ENCODE results near the gene ERGIC3. TPM values are rescaled to one million over a fixed set of nuclear protein-coding genes. Genes with fewer than 3 reads are reported as not detected.
"Not testable (repeated sequence)": the region's sequence is repeated elsewhere in the genome, so short reads cannot be mapped to it uniquely, and the experiment has no call there.

The ERGIC3 gene
- total and polyA plus RNA-seq, 2 of the 4 experiments (the other 2 are of a cell fraction): 434 to 438 TPM

GRCh38 chr20:35517767-35518166 is 24.1 kb upstream of the ERGIC3 start:
- DNase-seq; BruUV-seq (replicated peaks); H2AFZ ChIP-seq (replicated peaks; ENCODE audit: low read length, poor library complexity); H3K56ac ChIP-seq (ENCODE audit: extremely low read depth, insufficient read depth, low read length); H2AK5ac ChIP-seq (ENCODE audit: low read depth, low read length); H3K9me3 ChIP-seq (ENCODE audit: control insufficient read depth, insufficient read depth, low read length); H3K14ac ChIP-seq (replicated peaks; ENCODE audit: low read depth, low read length); H2BK15ac ChIP-seq (ENCODE audit: low read depth, low read length); CTCF ChIA-PET; ATAC-seq (ENCODE audit: low read depth); H2AK9ac ChIP-seq (replicated peaks; ENCODE audit: low read depth, low read length, poor library complexity); H3K23ac ChIP-seq (ENCODE audit: low read depth, low read length); H3K9ac ChIP-seq (ENCODE audit: low read depth, low read length); H2BK20ac ChIP-seq (ENCODE audit: low read depth, low read length); H2BK5ac ChIP-seq (ENCODE audit: low read depth, low read length, poor library complexity, severe bottlenecking); H4K91ac ChIP-seq (ENCODE audit: insufficient read depth, low read depth, low read length); dilution Hi-C loops (cut with HindIII; ENCODE audit: low sequenced_read_pairs, unreplicated experiment); H3K27me3 ChIP-seq (ENCODE audit: control insufficient read depth, insufficient read depth, low read length); H3K4me3 ChIP-seq (ENCODE audit: insufficient read depth, low read depth, low read length); H4K5ac ChIP-seq (ENCODE audit: low read depth, low read length); H3K79me1 ChIP-seq (ENCODE audit: low read depth in 1 of 2, low read length in 2 of 2); H2BK120ac ChIP-seq (ENCODE audit: low read depth, low read length); POLR2A ChIA-PET (ENCODE audit: unreplicated experiment); H3K4ac ChIP-seq (ENCODE audit: low read depth, low read length); H3K18ac ChIP-seq (ENCODE audit: low read depth, low read length); H3K4me2 ChIP-seq (ENCODE audit: low read depth, low read length); H4K8ac ChIP-seq (ENCODE audit: low read depth in 2 of 2, low read length in 2 of 2); H3K27ac ChIP-seq (ENCODE audit: insufficient read depth, low read length): not testable (repeated sequence)
- Histone ChIP-seq H4K20me1 (ENCODE audit: insufficient read depth, low read length) (peaks cover 15% of the 10 kb centered on the region; the same call in 1 of the 2 replicates), H3K4me1 (ENCODE audit: control insufficient read depth, insufficient read depth, low read length) (peaks cover 11% of the 10 kb centered on the region), H3K9me1 (ENCODE audit: insufficient read depth, low read length) (peaks cover 15% of the 10 kb centered on the region), H3K36me3 (ENCODE audit: control insufficient read depth, insufficient read depth, low read length) (peaks cover 12% of the 10 kb centered on the region)
- in situ Hi-C loops (cut with MboI; ENCODE audit: low sequenced_read_pairs) (loop anchor here (25.0 kb wide), 1 partner anchor 395 kb away; no protein-coding TSS in a partner anchor), intact Hi-C loops (cut with micrococcal nuclease) (loop anchor here (10.0 kb wide), 1 partner anchor 97 kb away; the partner anchor contains the start of gene SPAG4)
- WGBS, 2 experiments (ENCODE audit: extremely low coverage in 2 of 2, insufficient read length in 1 of 2): no CpG with 5 or more reads among the region's 5 CpGs

Measured in IMR-90 (cell line).